PFSK-1 (cell line): ENCODE data around the gene DENND2A.

Experiments used
- FOXP2 ChIP-seq: optimal IDR thresholded peaks from 2 replicates; pipeline ENCODE3; 2011; ENCODE audit warnings: borderline replicate concordance, control low read depth, inconsistent platforms; ENCODE audit not compliant: insufficient read depth; ENCODE audit errors: extremely low read length, extremely low read depth
- POLR2AphosphoS5 ChIP-seq: IDR thresholded peaks from 2 replicates; pipeline ENCODE4 v1.6.1; 2012; ENCODE audit warnings: low read depth, mild to moderate bottlenecking, control low read depth, low read length, moderate library complexity
- SIN3A ChIP-seq: IDR thresholded peaks from 2 replicates; pipeline ENCODE4 v1.6.1; 2012; ENCODE audit warnings: mild to moderate bottlenecking, low read length, moderate library complexity, borderline replicate concordance; ENCODE audit not compliant: insufficient read depth
- TAF1 ChIP-seq: IDR thresholded peaks from 2 replicates; pipeline ENCODE4 v1.6.1; 2012; ENCODE audit warnings: low read length, control low read depth, borderline replicate concordance; ENCODE audit not compliant: insufficient read depth
- TF ChIP-seq, protein P1 (sequence below), 2 experiments: IDR thresholded peaks; 2 replicates each; pipeline versions ENCODE4 v1.6.1 to v1.8.0; 2011 to 2012; ENCODE audit warnings: low read depth in 2 of 2, low read length in 2 of 2, control low read depth in 1 of 2, inconsistent platforms in 1 of 2, mild to moderate bottlenecking in 1 of 2, moderate library complexity in 1 of 2; ENCODE audit not compliant: insufficient read depth in 1 of 2

Gene DENND2A

DNA sequence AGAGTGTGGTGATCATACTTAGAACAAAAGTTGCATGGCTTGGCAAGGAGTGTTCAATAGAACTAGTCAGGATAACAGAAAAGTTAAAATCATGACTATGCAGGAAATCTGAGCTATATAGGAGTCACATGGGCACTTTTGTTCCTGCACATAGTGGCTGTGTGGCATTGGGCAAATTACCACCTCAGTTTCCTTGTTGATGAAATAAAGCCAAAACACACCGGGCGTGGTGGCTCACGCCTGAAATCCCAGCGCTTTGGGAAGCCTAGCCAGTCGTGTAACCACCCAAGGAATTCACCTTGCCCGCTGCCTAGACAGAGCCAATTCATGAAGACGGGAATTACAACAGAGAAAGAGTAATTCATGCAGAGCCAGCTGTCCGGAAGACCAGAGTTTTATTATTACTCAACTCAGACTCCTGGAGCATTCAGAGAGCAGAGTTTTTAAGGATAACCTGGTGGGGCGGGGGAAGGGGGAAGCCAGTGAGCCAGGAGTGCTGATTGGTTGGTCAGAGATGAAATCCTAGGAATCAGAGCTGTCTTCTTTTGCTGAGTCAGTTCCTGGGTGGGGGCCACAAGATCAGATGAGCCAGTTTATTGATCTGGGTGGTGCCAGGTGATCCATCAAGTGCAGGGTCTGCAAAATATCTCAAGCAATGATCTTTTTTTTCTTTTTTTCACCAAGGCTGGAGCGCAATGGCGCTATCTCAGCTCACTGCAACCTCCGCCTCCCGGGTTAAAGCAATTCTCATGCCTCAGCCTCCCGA, 154.9 kb downstream of the DENND2A start:
- TF ChIP-seq, protein P1, sequence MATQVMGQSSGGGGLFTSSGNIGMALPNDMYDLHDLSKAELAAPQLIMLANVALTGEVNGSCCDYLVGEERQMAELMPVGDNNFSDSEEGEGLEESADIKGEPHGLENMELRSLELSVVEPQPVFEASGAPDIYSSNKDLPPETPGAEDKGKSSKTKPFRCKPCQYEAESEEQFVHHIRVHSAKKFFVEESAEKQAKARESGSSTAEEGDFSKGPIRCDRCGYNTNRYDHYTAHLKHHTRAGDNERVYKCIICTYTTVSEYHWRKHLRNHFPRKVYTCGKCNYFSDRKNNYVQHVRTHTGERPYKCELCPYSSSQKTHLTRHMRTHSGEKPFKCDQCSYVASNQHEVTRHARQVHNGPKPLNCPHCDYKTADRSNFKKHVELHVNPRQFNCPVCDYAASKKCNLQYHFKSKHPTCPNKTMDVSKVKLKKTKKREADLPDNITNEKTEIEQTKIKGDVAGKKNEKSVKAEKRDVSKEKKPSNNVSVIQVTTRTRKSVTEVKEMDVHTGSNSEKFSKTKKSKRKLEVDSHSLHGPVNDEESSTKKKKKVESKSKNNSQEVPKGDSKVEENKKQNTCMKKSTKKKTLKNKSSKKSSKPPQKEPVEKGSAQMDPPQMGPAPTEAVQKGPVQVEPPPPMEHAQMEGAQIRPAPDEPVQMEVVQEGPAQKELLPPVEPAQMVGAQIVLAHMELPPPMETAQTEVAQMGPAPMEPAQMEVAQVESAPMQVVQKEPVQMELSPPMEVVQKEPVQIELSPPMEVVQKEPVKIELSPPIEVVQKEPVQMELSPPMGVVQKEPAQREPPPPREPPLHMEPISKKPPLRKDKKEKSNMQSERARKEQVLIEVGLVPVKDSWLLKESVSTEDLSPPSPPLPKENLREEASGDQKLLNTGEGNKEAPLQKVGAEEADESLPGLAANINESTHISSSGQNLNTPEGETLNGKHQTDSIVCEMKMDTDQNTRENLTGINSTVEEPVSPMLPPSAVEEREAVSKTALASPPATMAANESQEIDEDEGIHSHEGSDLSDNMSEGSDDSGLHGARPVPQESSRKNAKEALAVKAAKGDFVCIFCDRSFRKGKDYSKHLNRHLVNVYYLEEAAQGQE (IDR thresholded peaks at IDR 0.05; ENCODE audit: insufficient read depth in 1 of 2, low read depth in 2 of 2, low read length in 2 of 2) = no peak
- no peak for TF ChIP-seq FOXP2
- TF ChIP-seq POLR2AphosphoS5 = no peak
- TF ChIP-seq SIN3A = no peak
- no peak for TF ChIP-seq TAF1

DNA sequence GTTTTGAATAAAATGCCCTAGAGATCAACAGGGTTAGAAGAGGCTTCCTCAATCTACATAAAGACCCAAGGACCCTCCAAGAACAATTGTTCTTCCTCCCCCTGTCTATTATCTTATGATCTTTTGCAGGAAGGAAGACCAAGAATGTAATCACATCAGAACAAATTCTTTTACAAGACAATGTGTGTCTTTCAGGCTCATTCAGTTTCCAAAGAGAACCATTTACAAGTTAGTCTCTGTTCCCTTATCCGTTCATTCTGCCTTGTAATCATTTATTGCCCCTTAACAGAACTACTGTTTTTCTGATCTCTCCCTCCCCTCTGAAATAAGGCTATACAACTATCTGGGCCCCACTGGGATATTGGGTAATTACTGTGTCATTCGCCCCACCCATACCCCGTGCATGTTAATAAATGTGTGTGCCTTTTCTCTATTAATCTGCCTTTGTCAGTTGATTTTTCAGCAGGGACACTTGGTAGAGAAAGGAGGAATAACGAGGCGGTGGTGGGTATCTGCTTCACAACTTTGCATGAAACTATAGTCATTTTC, 155.6 kb downstream of the DENND2A start:
- TF ChIP-seq POLR2AphosphoS5 = no peak
- no peak for TF ChIP-seq FOXP2
- TF ChIP-seq SIN3A = no peak
- no peak for TF ChIP-seq TAF1
- TF ChIP-seq, protein P1 (IDR thresholded peaks at IDR 0.05; ENCODE audit: insufficient read depth in 1 of 2, low read depth in 2 of 2, low read length in 2 of 2) = no peak

DNA sequence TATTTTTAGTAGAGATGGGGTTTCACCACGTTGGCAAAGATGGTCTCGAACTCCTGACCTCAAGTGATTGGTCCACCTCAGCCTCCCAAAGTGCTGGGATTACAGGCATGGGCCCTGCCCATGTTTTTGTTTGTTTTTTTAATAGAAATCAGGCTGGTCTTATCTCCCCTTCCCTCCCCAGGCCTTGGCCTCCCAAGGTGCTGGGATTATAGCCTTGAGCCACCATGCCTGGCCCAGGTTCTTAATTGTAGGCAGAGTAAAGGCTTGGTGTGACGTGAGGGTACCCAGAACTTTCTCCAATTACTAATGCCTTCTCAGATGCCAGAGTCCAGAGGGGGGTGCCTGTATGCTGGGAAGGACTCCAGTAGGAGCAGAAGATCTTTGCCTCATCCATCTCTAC, 156.1 kb downstream of the DENND2A start:
- TF ChIP-seq POLR2AphosphoS5 (no peak), SIN3A (no peak), TAF1 (no peak), FOXP2 (no peak)
- TF ChIP-seq, protein P1 (IDR thresholded peaks at IDR 0.05; ENCODE audit: insufficient read depth in 1 of 2, low read depth in 2 of 2, low read length in 2 of 2) = no peak

DNA sequence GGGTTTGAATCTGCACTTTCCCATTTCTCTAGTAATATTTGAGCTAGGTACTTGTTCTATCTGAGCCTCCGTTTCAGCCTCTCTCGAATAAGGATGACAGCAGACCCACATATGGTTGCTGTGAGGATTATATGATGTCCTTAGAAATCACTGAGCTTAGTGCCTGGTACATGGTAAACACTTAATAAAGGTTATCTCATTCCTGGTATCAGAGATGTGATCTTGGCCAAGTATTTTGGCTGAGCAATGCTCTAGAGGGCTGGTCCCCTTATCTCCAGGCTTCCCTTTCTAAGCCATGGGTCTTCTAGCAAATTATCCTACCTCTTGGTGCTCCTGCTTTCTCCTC, 160.9 kb downstream of the DENND2A start:
- TF ChIP-seq FOXP2 (no peak), POLR2AphosphoS5 (no peak), TAF1 (no peak; the same call in 1 of the 2 replicates), SIN3A (no peak)
- TF ChIP-seq, protein P1 (IDR thresholded peaks at IDR 0.05; ENCODE audit: insufficient read depth in 1 of 2, low read depth in 2 of 2, low read length in 2 of 2) = no peak
